22Rv1 (cell line): ENCODE data around the gene FAM47A.

Experiments
- H3K27ac ChIP-seq: fragments of 450-650 bp; 2 replicates; pipeline ENCODE4 v1.5.1; 2017
- CTCF ChIP-seq: fragments of 450-650 bp; IDR thresholded peaks from 2 replicates; pipeline ENCODE4 v1.5.1; 2017; ENCODE audit warnings: mild to moderate bottlenecking
- ZFX ChIP-seq: fragments of 450-650 bp; IDR thresholded peaks from 2 replicates; pipeline ENCODE4 v1.6.1; 2017; ENCODE audit warnings: antibody characterized with exemption, borderline replicate concordance

Gene FAM47A

GRCh38 chrX:34126011-34126410, 6.1 kb downstream of the FAM47A start:
- no peak for TF ChIP-seq ZFX
- TF ChIP-seq CTCF, result no peak
- no peak overlapping the region for H3K27ac ChIP-seq

- no peak overlapping the region for H3K27ac ChIP-seq
- TF ChIP-seq CTCF (no peak), ZFX (no peak)
Observed at GRCh38 chrX:34119122-34119521, 13.0 kb downstream of the FAM47A start.

- no peak overlapping the region for H3K27ac ChIP-seq
- no peak for TF ChIP-seq ZFX
Observed at GRCh38 chrX:34112459-34112858, 19.7 kb downstream of the FAM47A start.
